Measurements from ENCODE around the gene SRSF3.

DNA sequence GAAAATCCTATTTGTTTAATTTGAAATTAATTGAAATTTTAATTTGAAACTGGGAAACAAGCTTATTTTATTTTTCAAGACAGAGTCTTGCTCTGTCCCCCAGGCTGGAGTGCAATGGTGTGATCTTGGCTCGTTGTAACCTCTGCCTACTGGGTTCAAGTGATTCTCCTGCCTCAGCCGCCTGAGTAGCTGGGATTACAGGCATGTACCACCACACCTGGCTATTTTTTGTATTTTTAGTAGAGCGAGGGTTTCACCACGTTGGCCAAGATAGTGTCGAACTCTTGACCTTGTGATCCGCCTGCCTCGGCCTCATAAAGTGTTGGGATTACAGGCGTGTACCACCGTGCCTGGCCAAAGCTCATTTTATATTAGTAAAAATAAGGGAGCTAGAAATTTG is 4.2 kb downstream of the SRSF3 start:
- TF ChIP-seq CTCF (IDR thresholded peaks at IDR 0.05; ENCODE audit: insufficient read depth, low read length, poor library complexity, severe bottlenecking) (no peak), EZH2phosphoT487 (conservative IDR thresholded peaks at IDR 0.05; ENCODE audit: low read length) (no peak)

All from SU-DHL-6 (cell line).